OCI-LY1 (cell line): Measurements from ENCODE around the gene FOXC2.

Source experiments
- H2AFZ ChIP-seq: fragments of 200-600 bp; sonication (generic), shearing (Covaris generic); 2 replicates; pipeline ENCODE4 v1.6.0; 2014; ENCODE audit warnings: antibody characterized with exemption, mild to moderate bottlenecking, low read length
- H3F3A ChIP-seq: fragments of 200-600 bp; sonication (generic), shearing (Covaris generic); 2 replicates; pipeline ENCODE4 v1.6.0; 2014; ENCODE audit warnings: mild to moderate bottlenecking, antibody characterized with exemption, low read length, moderate library complexity; ENCODE audit not compliant: insufficient read depth
- H3K27ac ChIP-seq: fragments of 200-600 bp; sonication (generic); 2 replicates; pipeline ENCODE4 v1.5.1; 2014; ENCODE audit warnings: low read length, mixed run types, mild to moderate bottlenecking, low read depth; ENCODE audit not compliant: poor library complexity, severe bottlenecking
- H3K27me3 ChIP-seq: fragments of 200-600 bp; sonication (generic); 2 replicates; pipeline ENCODE4 v1.6.0; 2014; ENCODE audit warnings: antibody characterized with exemption, mild to moderate bottlenecking, low read length, moderate library complexity; ENCODE audit not compliant: insufficient read depth
- H3K36me3 ChIP-seq: fragments of 200-600 bp; sonication (generic); 2 replicates; pipeline ENCODE4 v1.6.1; 2014; ENCODE audit warnings: mild to moderate bottlenecking, antibody characterized with exemption, low read length, moderate library complexity, mixed read lengths; ENCODE audit not compliant: insufficient read depth
- H3K4me1 ChIP-seq: fragments of 200-600 bp; sonication (generic); 2 replicates; pipeline ENCODE4 v1.5.1; 2014; ENCODE audit warnings: mild to moderate bottlenecking, low read length, moderate library complexity; ENCODE audit not compliant: insufficient read depth, severe bottlenecking
- H3K4me2 ChIP-seq: fragments of 200-600 bp; sonication (generic), shearing (Covaris generic); 2 replicates; pipeline ENCODE4 v1.6.1; 2014; ENCODE audit warnings: low read length
- H3K4me3 ChIP-seq: fragments of 200-600 bp; sonication (generic); 2 replicates; pipeline ENCODE4 v1.5.1; 2014; ENCODE audit warnings: low read length, low read depth, mild to moderate bottlenecking, mixed read lengths; ENCODE audit not compliant: poor library complexity, severe bottlenecking
- H3K79me2 ChIP-seq: fragments of 200-600 bp; shearing (Covaris generic); 2 replicates; pipeline ENCODE4 v1.6.1; 2016; ENCODE audit warnings: mixed run types, low read length, mixed read lengths; ENCODE audit not compliant: insufficient read depth
- H3K9ac ChIP-seq: fragments of 200-600 bp; sonication (generic), shearing (Covaris generic); 2 replicates; pipeline ENCODE4 v1.6.1; 2014; ENCODE audit warnings: mild to moderate bottlenecking, low read length, mixed read lengths
- H3K9me2 ChIP-seq: fragments of 200-600 bp; sonication (generic), shearing (Covaris generic); 2 replicates; pipeline ENCODE4 v1.6.1; 2014; ENCODE audit warnings: low read depth, mild to moderate bottlenecking, low read length, mixed read lengths
- H3K9me3 ChIP-seq: fragments of 200-600 bp; shearing (Covaris generic); 2 replicates; pipeline ENCODE4 v1.6.1; 2014; ENCODE audit warnings: low read length, mixed read lengths
- H4K20me1 ChIP-seq: fragments of 200-600 bp; sonication (generic), shearing (Covaris generic); 2 replicates; pipeline ENCODE4 v1.6.0; 2016; ENCODE audit warnings: mild to moderate bottlenecking, low read length; ENCODE audit not compliant: insufficient read depth
- CTCF ChIP-seq: fragments of 200-600 bp; sonication (generic), shearing (Covaris generic); IDR thresholded peaks from 2 replicates; pipeline ENCODE4 v1.5.1; 2017; ENCODE audit warnings: mild to moderate bottlenecking, antibody characterized with exemption, low read length, moderate library complexity, mixed read lengths
- EZH2 ChIP-seq: fragments of 200-600 bp; sonication (generic), shearing (Covaris generic); IDR thresholded peaks from 2 replicates; pipeline ENCODE4 v1.8.0; 2017; ENCODE audit warnings: borderline replicate concordance, mixed run types, mild to moderate bottlenecking, antibody characterized with exemption, low read length, moderate library complexity, mixed read lengths

Gene FOXC2

GRCh38 chr16:86531191-86531545, 35.5 kb upstream of the FOXC2 start:
- TF ChIP-seq CTCF = no peak
- no peak for TF ChIP-seq EZH2
- no peaks in the 10 kb centered on the region for H3K27me3 ChIP-seq
- H3K9me3 ChIP-seq = no peaks in the 10 kb centered on the region
- no peak overlapping the region for H2AFZ ChIP-seq
- H3K4me1 ChIP-seq = no peaks in the 10 kb centered on the region
- H4K20me1 ChIP-seq = no peaks in the 10 kb centered on the region
- H3K9me2 ChIP-seq = no peaks in the 10 kb centered on the region
- no peaks in the 10 kb centered on the region for H3F3A ChIP-seq
- H3K9ac ChIP-seq = no peak overlapping the region
- H3K4me2 ChIP-seq = no peak overlapping the region
- H3K36me3 ChIP-seq = 0 out of 2 replicates have a peak, but pooled peaks cover 5% of the 10 kb centered on the region
- H3K79me2 ChIP-seq = no peaks in the 10 kb centered on the region
- no peak overlapping the region for H3K27ac ChIP-seq
- no peak overlapping the region for H3K4me3 ChIP-seq

GRCh38 chr16:86531641-86532525, 34.7 kb upstream of the FOXC2 start:
- Histone ChIP-seq H3K36me3 (0 out of 2 replicates have a peak, but pooled peaks cover 5% of the 10 kb centered on the region), H3K9ac (no peak overlapping the region), H2AFZ (no peak overlapping the region), H3K4me3 (no peak overlapping the region), H3K4me2 (no peak overlapping the region), H4K20me1 (no peaks in the 10 kb centered on the region), H3K27me3 (no peaks in the 10 kb centered on the region), H3K79me2 (no peaks in the 10 kb centered on the region), H3F3A (no peaks in the 10 kb centered on the region), H3K27ac (no peak overlapping the region), H3K4me1 (no peaks in the 10 kb centered on the region), H3K9me2 (no peaks in the 10 kb centered on the region), H3K9me3 (no peaks in the 10 kb centered on the region)
- no peak for TF ChIP-seq EZH2
- TF ChIP-seq CTCF = no peak

GRCh38 chr16:86532526-86532815, 34.2 kb upstream of the FOXC2 start:
- H3K4me3 ChIP-seq = no peak overlapping the region
- H3K9me3 ChIP-seq = no peaks in the 10 kb centered on the region
- no peaks in the 10 kb centered on the region for H3K9me2 ChIP-seq
- no peaks in the 10 kb centered on the region for H3K79me2 ChIP-seq
- no peaks in the 10 kb centered on the region for H3K4me1 ChIP-seq
- H3K27ac ChIP-seq = no peak overlapping the region
- H3K36me3 ChIP-seq = 0 out of 2 replicates have a peak, but pooled peaks cover 5% of the 10 kb centered on the region
- H3K27me3 ChIP-seq = no peaks in the 10 kb centered on the region
- H4K20me1 ChIP-seq = no peaks in the 10 kb centered on the region
- no peak overlapping the region for H3K9ac ChIP-seq
- TF ChIP-seq EZH2 (no peak), CTCF (no peak)
- H3K4me2 ChIP-seq = no peak overlapping the region
- no peak overlapping the region for H2AFZ ChIP-seq
- H3F3A ChIP-seq = no peaks in the 10 kb centered on the region
